GM18526 (cell line): ENCODE measurements around the gene ATG2B.

ENCODE experiments used
- POLR2A ChIP-seq: IDR thresholded peaks from 3 replicates; pipeline ENCODE4 v1.6.1; 2011; ENCODE audit not compliant: insufficient read length; ENCODE audit errors: extremely low read depth

ATG2B gene

DNA sequence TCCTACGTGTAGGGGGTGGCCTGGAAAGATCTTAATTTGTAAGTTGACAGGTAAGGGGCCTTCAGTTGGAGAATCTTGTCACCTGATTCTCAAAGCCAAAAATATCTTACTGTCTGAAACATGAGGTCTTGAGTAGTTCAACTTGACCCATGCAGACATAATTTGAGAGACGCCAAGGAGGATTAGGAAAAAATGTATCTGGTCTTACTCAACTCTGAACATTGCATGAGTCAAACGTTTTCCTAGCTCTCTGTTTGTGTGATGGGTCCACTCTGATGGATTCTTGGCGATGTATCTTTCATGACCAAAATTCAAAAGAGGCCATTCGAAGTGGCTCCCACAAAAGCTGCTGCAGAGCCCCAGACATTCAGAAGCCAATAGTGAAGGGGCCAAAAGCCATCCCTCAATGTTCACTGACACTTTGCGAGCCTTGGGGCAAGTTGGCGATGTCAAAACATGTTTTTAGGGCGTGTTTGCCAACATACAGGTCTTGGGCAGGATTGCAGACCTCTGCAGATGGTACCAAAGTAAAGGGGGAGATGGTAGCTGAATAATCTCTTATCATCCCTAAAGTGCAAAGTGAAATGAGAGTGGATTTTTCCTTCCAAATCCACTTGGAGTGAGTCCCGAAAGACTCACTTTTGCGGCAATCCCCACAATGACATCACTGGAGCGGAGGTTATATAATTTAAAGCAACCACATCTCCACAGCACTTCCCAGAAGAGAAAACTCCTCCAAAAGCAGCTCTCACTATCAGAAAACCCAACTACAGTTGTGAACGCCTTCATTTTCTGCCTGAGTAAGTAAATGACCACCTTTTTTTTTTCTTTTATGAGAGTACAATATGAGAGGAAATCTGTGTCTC is 107.4 kb downstream of the ATG2B start, which contains the start of gene BDKRB1:
TSS of gene BDKRB1 (plus strand) at position 710 of the 866 bp plus-strand sequence. CDS start 7,473 bp downstream, outside the sequence.
- TF ChIP-seq POLR2A, result no peak

DNA sequence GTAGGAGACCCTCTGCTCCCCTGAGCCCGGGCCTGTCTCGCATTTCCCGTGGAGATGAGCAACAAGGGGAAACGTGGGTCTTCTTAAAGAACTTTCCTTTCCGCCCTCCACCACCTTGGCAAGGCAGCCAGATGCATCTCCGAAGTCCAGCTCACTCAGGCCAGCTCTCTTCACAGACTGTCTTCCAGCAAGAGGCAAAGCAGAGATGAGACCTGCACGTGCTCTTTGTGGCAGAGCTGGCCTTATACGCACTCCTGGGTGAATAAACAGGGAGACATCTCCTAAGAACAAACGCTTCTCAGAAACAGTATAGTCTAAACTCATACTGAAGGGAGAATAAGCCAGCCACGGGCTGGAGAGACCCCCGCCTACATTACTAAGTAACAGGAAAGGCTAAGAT is 108.5 kb downstream of the ATG2B start:
- no peak for TF ChIP-seq POLR2A

DNA sequence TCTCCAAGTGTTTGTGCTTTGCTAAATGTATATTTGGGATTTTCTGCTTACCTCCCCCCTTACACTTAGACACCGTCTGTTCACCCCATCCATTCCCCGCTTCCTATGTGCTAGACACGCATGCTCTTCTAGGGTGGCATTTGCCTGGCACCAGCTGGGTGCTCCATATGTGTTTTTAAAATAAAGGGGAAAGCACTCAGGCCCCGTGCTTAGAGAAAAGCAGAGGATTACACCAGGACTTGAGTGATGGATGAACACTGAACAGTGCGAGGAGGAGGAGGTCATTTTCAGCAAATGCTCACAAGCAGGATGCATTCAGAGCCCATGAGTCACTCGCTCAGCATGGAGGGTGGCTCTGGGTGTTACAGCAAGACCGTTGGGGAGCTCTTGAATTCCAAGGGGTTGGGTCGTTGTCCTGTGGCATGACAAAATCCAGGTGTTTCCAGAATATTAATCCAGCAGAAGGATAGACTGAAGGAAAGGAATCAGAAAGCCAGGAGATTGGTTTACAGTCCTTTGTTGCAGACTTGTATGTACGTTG is 110.1 kb downstream of the ATG2B start:
- no peak for TF ChIP-seq POLR2A

DNA sequence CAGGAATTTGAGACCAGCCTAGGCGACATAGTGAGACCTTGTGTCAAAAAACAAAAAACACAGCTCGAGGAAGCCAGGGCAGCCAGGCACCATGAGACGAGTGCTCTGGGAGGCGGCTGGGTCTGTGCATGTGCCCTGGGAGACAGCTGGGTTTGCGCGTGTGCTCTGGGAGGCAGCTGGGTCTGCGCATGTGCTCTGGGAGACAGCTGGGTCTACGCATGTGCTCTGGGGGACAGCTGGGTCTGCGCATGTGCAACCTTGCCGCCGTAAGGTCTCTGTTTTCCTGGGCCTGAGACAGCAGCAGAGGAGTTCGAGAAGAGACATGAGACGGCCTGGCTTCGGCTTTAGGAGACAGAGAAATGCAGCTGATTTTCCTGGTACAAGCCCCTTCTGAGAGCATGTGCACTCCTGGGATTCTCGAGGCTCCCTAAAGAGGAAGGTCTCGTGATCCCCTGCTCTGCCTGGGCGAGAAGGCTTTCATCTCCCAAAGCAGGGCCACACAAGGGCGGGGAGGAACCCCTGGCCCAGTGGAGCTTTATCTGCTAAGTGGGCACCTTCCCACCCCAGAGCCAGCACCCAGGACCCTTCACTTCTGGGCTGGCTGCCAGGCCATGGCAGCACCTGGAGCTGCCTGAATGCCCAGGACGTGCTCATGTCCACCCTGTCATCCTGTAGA is 110.7 kb downstream of the ATG2B start:
- TF ChIP-seq POLR2A, result no peak

DNA sequence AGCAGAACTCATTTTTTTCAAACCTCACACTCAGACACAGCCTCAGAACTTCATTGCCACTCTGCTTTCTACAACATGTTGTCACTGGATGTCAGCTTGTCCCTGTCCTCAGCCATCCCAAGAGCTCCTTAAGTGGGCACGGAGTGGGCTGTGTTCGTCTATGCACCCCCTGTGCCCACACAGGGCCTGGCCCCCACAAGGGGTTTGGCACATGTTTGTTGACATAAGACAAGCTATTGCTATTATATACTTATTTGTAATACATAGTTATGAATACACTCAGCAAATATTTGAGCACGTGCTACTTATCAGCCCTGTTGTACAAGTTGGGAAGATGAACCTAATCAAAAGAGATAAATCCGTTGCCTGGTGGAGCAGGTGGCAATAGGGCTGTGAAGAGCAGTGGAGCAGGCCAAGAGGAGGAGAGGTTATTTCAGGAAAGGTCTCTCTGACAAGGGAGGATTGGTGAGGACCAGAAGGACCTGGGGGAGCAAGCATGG is 111.4 kb downstream of the ATG2B start:
- TF ChIP-seq POLR2A, result no peak

DNA sequence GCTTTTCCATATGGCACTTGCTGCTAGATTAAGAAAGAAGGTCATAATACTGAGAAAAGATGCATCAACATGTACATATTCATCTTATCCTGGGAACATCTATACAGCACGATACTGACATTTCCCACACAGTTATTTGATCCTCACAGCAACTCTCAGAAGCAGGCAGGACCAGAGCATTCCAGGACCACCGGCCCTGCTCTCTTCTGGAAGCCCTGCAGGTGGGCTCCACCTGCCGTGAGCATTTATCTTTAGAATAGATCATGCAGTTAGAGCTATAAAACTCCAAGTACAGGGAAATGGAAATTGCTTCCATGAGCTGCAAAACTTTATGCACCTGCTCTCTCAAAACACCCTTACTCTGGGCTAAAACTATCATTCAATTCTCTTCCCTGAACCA is 112.7 kb downstream of the ATG2B start:
- no peak for TF ChIP-seq POLR2A

DNA sequence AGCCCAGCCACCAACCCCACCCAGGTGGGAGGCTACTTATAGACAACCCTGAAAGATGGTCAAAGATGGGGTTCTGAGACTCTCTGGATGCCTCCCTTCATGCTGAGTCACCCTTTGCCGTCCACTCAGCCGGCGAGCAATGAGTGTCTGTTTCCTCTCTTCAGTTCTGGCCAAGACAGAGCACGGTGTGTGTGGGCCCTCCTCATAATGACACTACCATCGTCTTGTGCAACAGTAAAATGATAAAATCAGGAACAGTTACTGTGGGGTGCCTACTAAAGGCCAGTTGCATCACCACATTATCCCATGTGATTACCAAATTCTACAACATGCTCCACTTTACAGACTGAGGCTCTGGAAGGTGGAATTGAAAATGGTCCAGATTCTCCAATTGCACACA is 114.1 kb downstream of the ATG2B start:
- TF ChIP-seq POLR2A, result no peak

DNA sequence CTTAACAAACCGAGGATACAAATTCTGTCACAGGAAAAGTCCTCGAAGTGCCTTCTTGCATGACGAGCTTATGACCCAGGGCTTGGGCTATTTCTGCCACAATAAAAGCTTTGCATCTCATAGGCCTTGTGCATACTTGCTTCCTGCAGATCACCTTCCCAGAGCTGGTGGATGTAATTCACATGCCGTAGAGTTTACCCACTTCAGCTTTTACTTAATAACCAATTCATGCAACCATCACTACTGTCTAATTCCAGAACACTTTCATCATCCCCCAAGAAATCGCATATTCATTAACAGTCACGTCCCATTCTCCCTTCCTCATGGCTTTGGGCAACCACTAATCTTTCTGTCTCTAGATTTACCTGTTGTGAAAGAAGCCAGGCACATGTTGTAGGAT is 116.1 kb downstream of the ATG2B start:
- no peak for TF ChIP-seq POLR2A

DNA sequence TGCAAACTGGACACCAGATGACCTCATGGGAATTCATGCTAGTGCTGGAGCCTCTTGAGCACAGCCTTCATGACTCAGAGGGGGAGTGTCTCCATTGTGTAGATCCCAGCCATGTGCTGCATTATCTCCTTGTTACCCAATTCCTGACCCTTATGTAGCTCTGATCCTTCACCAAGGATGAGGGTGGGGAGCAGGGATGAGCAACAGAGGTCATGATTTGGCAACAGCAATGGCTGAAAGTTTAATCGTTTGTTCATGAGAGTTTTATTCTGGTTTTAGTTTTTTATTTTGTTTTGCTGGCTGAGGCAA is 116.6 kb downstream of the ATG2B start:
- TF ChIP-seq POLR2A, result no peak

DNA sequence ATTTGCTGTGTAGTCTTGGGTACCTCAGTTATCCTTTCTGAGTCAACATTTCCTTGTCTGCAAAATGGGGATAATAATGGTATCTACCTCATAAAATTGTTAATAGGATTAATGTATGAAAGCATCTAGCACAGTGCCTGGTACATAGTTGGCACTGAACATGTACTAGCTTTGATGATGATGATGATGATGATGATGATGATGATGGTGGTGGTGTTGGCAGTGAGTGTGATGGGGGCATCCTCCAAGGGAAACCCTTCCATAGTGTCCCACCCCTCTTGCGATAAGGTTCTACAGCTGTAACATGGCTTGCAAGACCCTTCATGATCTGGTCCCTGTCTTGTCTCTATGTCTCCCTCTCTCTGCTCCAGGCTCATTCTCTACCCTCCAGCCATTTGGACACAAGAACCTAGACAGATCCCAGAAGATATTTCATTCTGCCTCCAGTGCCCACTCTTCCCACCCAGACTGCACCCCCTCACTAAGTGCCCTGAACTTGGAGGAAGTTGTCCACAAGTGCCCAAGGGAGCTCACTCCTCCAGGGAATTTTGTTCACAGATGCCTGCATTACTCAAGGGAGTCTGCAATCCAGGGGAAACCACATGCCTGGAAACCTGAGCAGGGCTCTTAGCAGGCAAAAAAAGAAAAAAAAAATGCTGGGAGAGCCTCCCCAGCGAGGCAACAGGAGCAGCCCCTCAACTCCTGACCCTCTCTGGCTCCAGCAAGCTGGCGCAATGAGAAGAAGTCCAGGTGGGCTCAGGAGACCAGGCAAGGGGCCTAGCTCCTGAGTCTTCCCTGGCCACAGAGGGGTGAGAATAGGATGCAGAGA is 117.2 kb downstream of the ATG2B start:
- no peak for TF ChIP-seq POLR2A

DNA sequence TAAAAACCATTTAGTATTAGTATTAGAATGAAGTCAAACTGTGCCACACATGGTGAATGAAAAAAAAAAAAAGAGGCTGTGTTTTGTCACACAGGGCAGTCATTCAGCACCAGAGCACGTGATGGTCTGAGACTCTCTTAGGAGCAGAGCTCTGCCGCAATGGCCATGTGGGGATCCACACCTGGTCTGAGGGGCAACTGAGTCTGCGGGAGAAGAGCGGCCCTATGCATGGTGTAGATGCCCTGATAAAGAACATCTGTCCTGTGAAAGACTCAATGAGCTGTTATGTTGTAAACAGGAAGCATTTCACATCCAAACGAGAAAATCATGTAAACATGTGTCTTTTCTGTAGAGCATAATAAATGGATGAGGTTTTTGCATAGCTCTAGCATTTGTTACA is 119.4 kb downstream of the ATG2B start:
- TF ChIP-seq POLR2A, result no peak

DNA sequence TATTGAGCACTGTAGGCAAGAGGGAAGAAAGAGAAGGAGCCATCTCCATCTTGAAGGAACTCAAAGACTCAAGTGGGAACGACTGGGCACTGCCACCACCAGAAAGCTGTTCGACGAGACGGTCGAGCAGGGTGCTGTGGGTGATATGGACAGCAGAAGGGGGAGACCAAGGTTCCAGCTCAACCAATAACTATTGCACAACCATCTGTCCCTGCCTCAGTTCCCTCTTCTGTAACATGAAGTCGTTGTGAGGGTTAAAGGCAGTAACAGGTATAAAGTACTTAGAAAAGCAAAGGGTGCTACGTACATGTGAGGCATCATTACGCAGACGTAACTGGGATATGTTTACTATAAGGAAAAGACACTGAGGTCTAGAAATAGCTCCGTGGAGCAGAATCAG is 121.0 kb downstream of the ATG2B start:
- TF ChIP-seq POLR2A, result no peak

DNA sequence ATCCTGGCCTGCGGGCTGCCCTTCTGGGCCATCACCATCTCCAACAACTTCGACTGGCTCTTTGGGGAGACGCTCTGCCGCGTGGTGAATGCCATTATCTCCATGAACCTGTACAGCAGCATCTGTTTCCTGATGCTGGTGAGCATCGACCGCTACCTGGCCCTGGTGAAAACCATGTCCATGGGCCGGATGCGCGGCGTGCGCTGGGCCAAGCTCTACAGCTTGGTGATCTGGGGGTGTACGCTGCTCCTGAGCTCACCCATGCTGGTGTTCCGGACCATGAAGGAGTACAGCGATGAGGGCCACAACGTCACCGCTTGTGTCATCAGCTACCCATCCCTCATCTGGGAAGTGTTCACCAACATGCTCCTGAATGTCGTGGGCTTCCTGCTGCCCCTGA is 122.5 kb downstream of the ATG2B start:
- TF ChIP-seq POLR2A, result no peak

DNA sequence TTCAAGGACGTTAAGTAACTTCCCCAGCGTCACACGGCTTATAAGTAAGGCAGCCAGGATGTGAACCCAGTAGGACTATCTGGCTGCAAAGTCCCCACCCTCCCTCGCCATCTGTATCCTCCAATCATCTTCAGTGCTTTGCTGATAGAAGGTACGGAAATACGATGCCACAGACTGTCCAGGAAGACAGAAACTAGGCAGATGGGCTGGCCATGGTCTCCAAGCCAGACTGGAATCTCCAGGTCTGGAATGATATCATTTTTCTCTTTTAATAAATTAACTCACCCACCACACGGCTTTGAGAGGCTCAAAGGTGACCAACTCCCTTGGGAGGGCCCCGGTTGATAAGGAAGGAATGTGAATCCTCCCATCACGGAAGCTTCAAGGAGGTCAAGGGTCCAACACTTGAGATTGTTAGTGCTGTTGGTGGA is 123.4 kb downstream of the ATG2B start:
- no peak for TF ChIP-seq POLR2A

DNA sequence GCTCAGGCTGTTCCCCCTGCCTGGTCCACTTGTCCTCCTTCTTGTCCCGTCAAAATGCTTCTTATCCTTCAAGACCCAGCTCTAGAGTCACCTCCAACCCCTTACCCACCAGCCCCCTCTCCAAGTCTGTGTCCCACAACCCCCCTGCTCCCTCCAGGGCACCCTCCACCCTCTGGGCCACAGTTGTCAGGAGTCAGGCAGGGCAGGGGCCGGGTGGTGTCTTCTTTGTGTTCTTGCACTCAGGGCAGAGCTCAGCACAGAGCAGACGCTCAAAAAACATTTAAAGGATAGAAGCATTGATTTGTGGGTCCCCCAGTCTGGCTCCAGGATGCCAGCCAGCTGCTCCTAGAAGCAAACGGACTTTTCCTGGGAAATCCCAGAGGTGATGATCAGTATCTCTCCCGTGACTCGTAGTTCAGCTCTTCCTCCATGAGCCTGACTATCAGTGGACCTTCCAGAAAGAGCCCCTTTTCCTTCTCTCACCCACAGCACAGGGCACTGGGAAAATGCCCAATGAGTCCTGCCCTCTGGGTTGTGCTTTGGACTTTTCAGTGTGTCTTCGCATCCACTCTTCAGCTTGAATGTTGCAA is 124.4 kb downstream of the ATG2B start:
- TF ChIP-seq POLR2A, result no peak
